ENCODE results near the gene ATG12. TPM values are rescaled to one million over a fixed set of nuclear protein-coding genes. Genes with fewer than 3 reads are reported as not detected.
A peak's percentile ranks its signal among the peaks of the same experiment; 100 is the strongest.

The ATG12 gene
- total and polyA plus RNA-seq, 2 of the 13 experiments (the other 11 are each of a cell fraction or from before 2014, with no cell fraction given): 46.4 to 58.1 TPM

GRCh38 chr5:115816226-115817081 lies 24.9 kb downstream of the ATG12 start, which contains the start of gene CDO1 (continued):
- TF ChIP-seq ZNF460 (CRISPR knock-in tag; IDR thresholded peaks at IDR 0.05; ENCODE audit: borderline replicate concordance) (no peak), ZFX (CRISPR knock-in tag; IDR thresholded peaks at IDR 0.05; ENCODE audit: low read depth) (peak; percentile 39), NR0B2 (CRISPR knock-in tag; IDR thresholded peaks at IDR 0.05) (no peak), HMGA1 (CRISPR knock-in tag; conservative IDR thresholded peaks at IDR 0.05) (no peak), KIAA2018 (CRISPR knock-in tag; IDR thresholded peaks at IDR 0.05; ENCODE audit: borderline replicate concordance) (no peak), USF2 (IDR thresholded peaks at IDR 0.05; ENCODE audit: low read depth, low read length) (no peak), USF2 (CRISPR knock-in tag; IDR thresholded peaks at IDR 0.05; ENCODE audit: borderline replicate concordance) (peak; percentile 38; the same call in 1 of the 2 replicates), ARHGAP35 (CRISPR knock-in tag; IDR thresholded peaks at IDR 0.05; ENCODE audit: borderline replicate concordance) (no peak), RERE (CRISPR knock-in tag; IDR thresholded peaks at IDR 0.05; ENCODE audit: low read depth) (no peak), KDM5B (CRISPR knock-in tag; IDR thresholded peaks at IDR 0.05; ENCODE audit: borderline replicate concordance) (0 out of 2 replicates have a peak, but pooled peaks have one; percentile 39), ZNF3 (CRISPR knock-in tag; IDR thresholded peaks at IDR 0.05) (no peak)

Measured in HepG2 (cell line).